Measurements from ENCODE around the gene PLA2G2F.

Gene PLA2G2F

DNA sequence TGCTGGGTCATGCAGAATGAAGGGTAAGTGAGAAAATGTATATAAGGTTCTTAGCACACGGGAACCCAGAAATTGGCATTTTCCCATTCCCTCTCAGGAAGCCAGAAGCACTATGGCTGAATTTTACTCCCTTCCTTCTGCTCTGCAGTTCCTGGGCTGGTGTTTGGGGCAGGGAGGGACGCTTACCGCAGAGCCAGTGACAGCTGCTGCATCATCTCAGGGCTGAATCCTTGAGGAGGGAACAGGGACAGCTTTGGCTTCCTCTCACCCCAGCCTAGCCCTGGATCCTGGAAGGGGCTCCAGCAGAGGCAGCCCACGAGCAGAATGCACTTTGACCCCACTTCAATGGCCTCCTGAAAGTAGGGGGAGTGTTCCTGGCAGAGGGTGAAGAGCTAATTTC, 31.8 kb upstream of the PLA2G2F start:
- no peak for DNase-seq (ENCODE audit: insufficient read length, low spot score)
- no peak for FAIRE-seq

DNA sequence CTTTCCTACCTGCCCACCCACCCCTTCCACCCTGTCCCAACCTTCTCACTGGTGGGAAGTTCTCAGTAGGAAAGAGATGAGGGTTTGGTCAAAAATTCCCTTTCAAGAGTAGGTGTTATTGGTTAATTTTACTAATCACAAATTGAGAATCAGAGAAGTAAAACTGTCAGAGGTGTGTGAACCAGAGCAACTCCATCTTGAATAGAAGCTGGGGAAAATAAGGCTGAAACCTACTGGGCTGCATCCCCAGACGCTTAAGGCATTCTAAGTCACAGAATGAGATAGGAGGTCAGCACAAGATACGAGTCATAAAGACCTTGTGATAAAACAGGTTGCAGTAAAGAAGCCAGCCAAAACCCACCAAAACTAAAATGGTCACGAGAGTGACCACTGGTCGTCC, 31.3 kb upstream of the PLA2G2F start:
- DNase-seq (ENCODE audit: insufficient read length, low spot score) (no peak), FAIRE-seq (no peak)
- TF ChIP-seq, protein P1, sequence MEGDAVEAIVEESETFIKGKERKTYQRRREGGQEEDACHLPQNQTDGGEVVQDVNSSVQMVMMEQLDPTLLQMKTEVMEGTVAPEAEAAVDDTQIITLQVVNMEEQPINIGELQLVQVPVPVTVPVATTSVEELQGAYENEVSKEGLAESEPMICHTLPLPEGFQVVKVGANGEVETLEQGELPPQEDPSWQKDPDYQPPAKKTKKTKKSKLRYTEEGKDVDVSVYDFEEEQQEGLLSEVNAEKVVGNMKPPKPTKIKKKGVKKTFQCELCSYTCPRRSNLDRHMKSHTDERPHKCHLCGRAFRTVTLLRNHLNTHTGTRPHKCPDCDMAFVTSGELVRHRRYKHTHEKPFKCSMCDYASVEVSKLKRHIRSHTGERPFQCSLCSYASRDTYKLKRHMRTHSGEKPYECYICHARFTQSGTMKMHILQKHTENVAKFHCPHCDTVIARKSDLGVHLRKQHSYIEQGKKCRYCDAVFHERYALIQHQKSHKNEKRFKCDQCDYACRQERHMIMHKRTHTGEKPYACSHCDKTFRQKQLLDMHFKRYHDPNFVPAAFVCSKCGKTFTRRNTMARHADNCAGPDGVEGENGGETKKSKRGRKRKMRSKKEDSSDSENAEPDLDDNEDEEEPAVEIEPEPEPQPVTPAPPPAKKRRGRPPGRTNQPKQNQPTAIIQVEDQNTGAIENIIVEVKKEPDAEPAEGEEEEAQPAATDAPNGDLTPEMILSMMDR (IDR thresholded peaks at IDR 0.05; ENCODE audit: insufficient read depth, missing control alignments), result no peak

More for the DNA sequence above, 31.8 kb upstream of the PLA2G2F start:
- TF ChIP-seq, protein P1 (IDR thresholded peaks at IDR 0.05; ENCODE audit: insufficient read depth, missing control alignments), result no peak

DNA sequence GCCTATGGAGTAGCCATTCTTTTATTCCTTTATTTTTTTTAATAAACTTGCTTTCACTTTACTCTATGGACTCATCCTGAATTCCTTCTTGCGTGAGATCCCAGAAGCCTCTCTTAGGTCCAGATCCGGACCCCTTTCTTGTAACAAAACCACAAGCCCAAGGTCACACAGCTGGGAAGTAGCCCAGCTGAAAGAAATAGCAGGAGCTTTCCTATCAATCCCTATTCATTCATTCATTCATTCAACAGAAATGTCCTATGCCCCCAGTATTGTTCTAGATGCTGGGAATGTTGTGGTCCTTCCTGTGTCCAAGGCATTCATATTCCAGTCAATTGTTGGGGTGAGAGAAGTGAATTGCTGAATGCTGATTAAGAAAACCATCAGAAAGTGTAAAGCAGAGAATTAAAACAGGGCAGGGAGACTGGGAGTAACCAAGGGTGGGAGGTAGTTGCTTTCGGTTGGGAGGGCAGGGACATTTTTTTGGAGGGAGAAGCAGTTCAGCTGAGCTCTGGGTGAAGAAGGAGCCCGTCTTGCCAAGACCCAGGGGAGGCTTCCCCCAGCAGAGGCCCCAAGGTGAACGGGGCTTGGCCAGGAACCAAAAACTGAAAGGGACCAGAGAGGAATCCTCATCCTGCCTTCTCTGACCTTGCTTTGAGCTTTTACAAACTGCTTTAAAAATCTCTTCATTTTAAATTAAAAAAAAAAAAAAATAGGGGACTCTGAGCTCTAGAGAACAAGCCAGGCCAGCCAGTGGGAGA, 30.6 kb upstream of the PLA2G2F start:
- no peak for FAIRE-seq
- TF ChIP-seq, protein P1 (IDR thresholded peaks at IDR 0.05; ENCODE audit: insufficient read depth, missing control alignments), result no peak
- DNase-seq (ENCODE audit: insufficient read length, low spot score), result no peak

DNA sequence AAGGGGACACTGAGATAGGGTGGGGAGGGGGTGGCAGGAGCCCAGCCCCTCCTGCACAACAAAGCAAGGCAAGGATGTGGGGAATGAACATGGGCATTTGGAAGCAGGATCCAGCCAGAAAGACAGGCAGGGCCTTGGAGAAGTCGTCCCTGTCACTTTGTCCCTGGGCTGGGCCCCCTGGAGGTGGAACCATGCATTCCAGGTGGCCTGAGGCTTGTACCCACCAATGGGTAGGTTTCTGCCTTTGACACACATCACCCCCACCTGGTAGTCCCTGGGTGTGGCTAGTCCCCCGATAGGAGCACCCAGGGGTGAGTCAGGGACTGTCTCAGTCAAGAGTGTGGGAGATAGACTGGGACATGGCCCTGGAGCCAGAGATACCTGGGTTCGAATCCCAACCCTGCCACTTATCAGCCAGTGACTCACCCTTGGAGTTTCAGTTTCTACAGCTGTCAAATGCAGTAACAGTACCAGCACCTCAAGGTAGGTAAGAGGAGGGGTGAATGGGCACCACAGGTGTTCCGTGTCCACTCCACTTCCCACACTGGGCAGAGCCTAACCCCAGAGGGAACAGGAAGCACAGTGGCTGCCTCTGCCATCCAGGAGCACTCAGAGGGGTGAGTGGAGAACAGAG, 29.8 kb upstream of the PLA2G2F start:
- DNase-seq (ENCODE audit: insufficient read length, low spot score), result no peak
- FAIRE-seq, result no peak
- TF ChIP-seq, protein P1 (IDR thresholded peaks at IDR 0.05; ENCODE audit: insufficient read depth, missing control alignments), result no peak

DNA sequence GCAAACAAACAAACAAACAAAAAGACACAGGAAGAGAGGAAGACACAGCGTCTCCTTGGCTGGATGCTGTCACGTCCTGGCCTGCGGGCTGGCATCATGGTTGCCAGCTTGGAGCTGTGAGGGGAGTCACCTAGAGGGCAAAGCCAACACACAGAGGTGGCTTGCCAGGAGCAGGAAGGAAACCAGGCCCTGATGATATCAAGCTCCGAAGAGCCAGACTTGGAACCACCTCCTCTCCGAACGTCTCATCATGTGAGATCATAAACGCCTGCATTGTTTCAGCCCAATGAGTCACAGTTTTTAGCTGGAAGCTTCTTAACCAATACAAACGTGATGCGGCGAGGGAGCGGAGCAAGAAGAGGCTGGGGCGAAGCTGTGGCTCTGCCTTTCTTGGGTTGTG, 28.4 kb upstream of the PLA2G2F start:
- FAIRE-seq (no peak), DNase-seq (ENCODE audit: insufficient read length, low spot score) (no peak)
- TF ChIP-seq, protein P1 (IDR thresholded peaks at IDR 0.05; ENCODE audit: insufficient read depth, missing control alignments), result no peak

DNA sequence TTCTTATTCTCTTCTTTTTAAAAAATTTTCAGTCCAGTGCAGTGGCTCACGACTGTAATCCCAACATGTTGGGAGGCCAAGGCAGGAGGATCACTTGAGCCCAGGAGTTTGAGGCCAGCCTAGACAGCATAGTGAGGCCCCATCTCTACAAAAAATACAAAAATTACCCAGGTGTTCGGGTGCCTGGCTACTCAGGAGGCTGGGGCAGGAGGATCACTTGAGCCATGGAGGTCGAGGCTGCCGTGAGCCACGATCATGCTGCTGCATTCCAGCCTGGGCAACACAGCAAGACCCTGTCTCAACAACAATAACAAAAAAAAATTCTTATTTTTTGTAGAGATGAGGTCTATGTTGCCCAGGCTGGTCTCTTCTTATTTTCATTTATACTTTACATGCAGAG, 27.7 kb upstream of the PLA2G2F start:
- FAIRE-seq (no peak), DNase-seq (ENCODE audit: insufficient read length, low spot score) (no peak)
- TF ChIP-seq, protein P1 (IDR thresholded peaks at IDR 0.05; ENCODE audit: insufficient read depth, missing control alignments), result no peak

Data from D721Med (cell line).